ENCODE results near the gene CCL17.

DNA sequence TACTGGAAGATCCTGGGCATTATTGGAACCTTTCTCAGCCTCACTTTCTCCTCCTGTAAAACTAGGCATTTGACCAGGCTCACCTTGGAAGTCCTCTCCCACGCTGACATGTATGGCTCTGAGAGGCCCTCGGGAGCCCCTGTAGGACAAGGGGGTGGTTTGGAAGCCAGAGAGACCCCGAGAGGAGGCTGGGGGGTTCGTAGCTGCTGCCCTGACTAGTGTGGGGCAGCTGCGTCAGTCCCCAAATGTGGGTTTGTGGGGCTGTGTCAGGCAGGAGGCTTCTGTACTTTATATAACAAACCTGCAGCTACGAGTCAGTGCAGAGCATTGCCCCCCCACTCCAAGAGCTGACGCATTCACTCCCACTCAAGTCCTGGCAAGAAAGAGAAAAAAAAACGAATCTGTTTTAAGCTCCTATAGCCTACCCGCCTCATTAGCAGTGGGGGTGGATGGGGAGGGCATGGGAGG lies 30.5 kb upstream of the CCL17 start:
- TF ChIP-seq, protein P1, sequence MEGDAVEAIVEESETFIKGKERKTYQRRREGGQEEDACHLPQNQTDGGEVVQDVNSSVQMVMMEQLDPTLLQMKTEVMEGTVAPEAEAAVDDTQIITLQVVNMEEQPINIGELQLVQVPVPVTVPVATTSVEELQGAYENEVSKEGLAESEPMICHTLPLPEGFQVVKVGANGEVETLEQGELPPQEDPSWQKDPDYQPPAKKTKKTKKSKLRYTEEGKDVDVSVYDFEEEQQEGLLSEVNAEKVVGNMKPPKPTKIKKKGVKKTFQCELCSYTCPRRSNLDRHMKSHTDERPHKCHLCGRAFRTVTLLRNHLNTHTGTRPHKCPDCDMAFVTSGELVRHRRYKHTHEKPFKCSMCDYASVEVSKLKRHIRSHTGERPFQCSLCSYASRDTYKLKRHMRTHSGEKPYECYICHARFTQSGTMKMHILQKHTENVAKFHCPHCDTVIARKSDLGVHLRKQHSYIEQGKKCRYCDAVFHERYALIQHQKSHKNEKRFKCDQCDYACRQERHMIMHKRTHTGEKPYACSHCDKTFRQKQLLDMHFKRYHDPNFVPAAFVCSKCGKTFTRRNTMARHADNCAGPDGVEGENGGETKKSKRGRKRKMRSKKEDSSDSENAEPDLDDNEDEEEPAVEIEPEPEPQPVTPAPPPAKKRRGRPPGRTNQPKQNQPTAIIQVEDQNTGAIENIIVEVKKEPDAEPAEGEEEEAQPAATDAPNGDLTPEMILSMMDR (IDR thresholded peaks at IDR 0.05) = no peak
- no peak for TF ChIP-seq POLR2A (IDR thresholded peaks at IDR 0.05)
- TF ChIP-seq POLR2AphosphoS5 (IDR thresholded peaks at IDR 0.05) = no peak
- TF ChIP-seq EP300 (IDR thresholded peaks at IDR 0.05) = no peak

All from suprapubic skin (tissue), 4 donors.